ENCODE data around the gene MS4A3. TPM values are rescaled to one million over a fixed set of nuclear protein-coding genes. Genes with fewer than 3 reads are reported as not detected.
A peak's percentile ranks its signal among the peaks of the same experiment; 100 is the strongest.
"Not testable (repeated sequence)": the region's sequence is repeated elsewhere in the genome, so short reads cannot be mapped to it uniquely, and the experiment has no call there.

MS4A3 gene
- total and polyA plus RNA-seq, 3 experiments from 2014 or later, result 0.60 TPM; not detected in 2

- Histone ChIP-seq H3K27me3 (ENCODE audit: insufficient read depth, low read length, poor library complexity, severe bottlenecking) (no peaks in the 10 kb centered on the region), H3K9me3 (ENCODE audit: low read length) (no peaks in the 10 kb centered on the region), H3K4me3 (ENCODE audit: low read length) (no peak overlapping the region), H3K27ac (ENCODE audit: low read depth, low read length) (no peak overlapping the region), H3K36me3 (ENCODE audit: insufficient read depth, low read length) (no peaks in the 10 kb centered on the region), H3K4me1 (ENCODE audit: insufficient read depth, low read length) (no peaks in the 10 kb centered on the region)
- no peaks in the 10 kb centered on the region for H3K9me3 Mint-ChIP-seq
- no peaks in the 10 kb centered on the region for H3K4me1 Mint-ChIP-seq
- ChIA-PET CTCF (no interaction called here), POLR2A (no interaction called here)
- peaks cover 0 to 13% of the 10 kb centered on the region in 2 donors for H3K27me3 Mint-ChIP-seq
- H3K36me3 Mint-ChIP-seq, result no peaks in the 10 kb centered on the region
- H3K27ac Mint-ChIP-seq, result no peak overlapping the region
- DNase-seq, result no peak
- H3K4me3 Mint-ChIP-seq, result no peak overlapping the region
Observed at GRCh38 chr11:60098508-60098907, 42.0 kb downstream of the MS4A3 start.

GRCh38 chr11:60100516-60100915 lies 44.1 kb downstream of the MS4A3 start:
- H3K4me3 ChIP-seq (ENCODE audit: low read length), result no peak overlapping the region
- H3K27ac Mint-ChIP-seq, result no peak overlapping the region
- no peaks in the 10 kb centered on the region for H3K27me3 ChIP-seq (ENCODE audit: insufficient read depth, low read length, poor library complexity, severe bottlenecking)
- no peaks in the 10 kb centered on the region for H3K36me3 Mint-ChIP-seq
- no peak overlapping the region for H3K4me3 Mint-ChIP-seq
- DNase-seq, result no peak
- H3K4me1 ChIP-seq (ENCODE audit: insufficient read depth, low read length), result no peaks in the 10 kb centered on the region
- ChIA-PET CTCF (no interaction called here), POLR2A (no interaction called here)
- no peaks in the 10 kb centered on the region for H3K27me3 Mint-ChIP-seq
- H3K36me3 ChIP-seq (ENCODE audit: insufficient read depth, low read length), result no peaks in the 10 kb centered on the region
- H3K9me3 Mint-ChIP-seq, result no peaks in the 10 kb centered on the region
- H3K27ac ChIP-seq (ENCODE audit: low read depth, low read length), result no peak overlapping the region
- no peaks in the 10 kb centered on the region for H3K9me3 ChIP-seq (ENCODE audit: low read length)
- no peaks in the 10 kb centered on the region for H3K4me1 Mint-ChIP-seq

GRCh38 chr11:60101368-60101767 lies 44.9 kb downstream of the MS4A3 start:
- H3K36me3 ChIP-seq (ENCODE audit: insufficient read depth, low read length); POLR2A ChIA-PET; H3K4me3 Mint-ChIP-seq; CTCF ChIA-PET; DNase-seq; H3K4me1 ChIP-seq (ENCODE audit: insufficient read depth, low read length); H3K27me3 ChIP-seq (ENCODE audit: insufficient read depth, low read length, poor library complexity, severe bottlenecking); H3K9me3 ChIP-seq (ENCODE audit: low read length); H3K36me3 Mint-ChIP-seq; H3K4me1 Mint-ChIP-seq; H3K27ac ChIP-seq (ENCODE audit: low read depth, low read length); H3K4me3 ChIP-seq (ENCODE audit: low read length); H3K9me3 Mint-ChIP-seq; H3K27me3 Mint-ChIP-seq; H3K27ac Mint-ChIP-seq: not testable (repeated sequence)

- H3K27ac ChIP-seq (ENCODE audit: low read depth, low read length); H3K9me3 ChIP-seq (ENCODE audit: low read length); H3K27me3 ChIP-seq (ENCODE audit: insufficient read depth, low read length, poor library complexity, severe bottlenecking); POLR2A ChIA-PET; H3K4me3 Mint-ChIP-seq; DNase-seq; H3K27me3 Mint-ChIP-seq; H3K9me3 Mint-ChIP-seq; H3K4me3 ChIP-seq (ENCODE audit: low read length); H3K4me1 ChIP-seq (ENCODE audit: insufficient read depth, low read length); H3K36me3 ChIP-seq (ENCODE audit: insufficient read depth, low read length); H3K27ac Mint-ChIP-seq; H3K36me3 Mint-ChIP-seq; CTCF ChIA-PET; H3K4me1 Mint-ChIP-seq: not testable (repeated sequence)
Observed at GRCh38 chr11:60104471-60105115, 48.1 kb downstream of the MS4A3 start.

- H3K27ac Mint-ChIP-seq, result peak overlapping the region in 1 of 8 donors; percentile 61
- H3K4me3 ChIP-seq (ENCODE audit: low read length); H3K9me3 Mint-ChIP-seq; CTCF ChIA-PET; H3K36me3 ChIP-seq (ENCODE audit: insufficient read depth, low read length); H3K27me3 Mint-ChIP-seq; H3K4me3 Mint-ChIP-seq; POLR2A ChIA-PET; H3K36me3 Mint-ChIP-seq; H3K4me1 Mint-ChIP-seq; DNase-seq; H3K27me3 ChIP-seq (ENCODE audit: insufficient read depth, low read length, poor library complexity, severe bottlenecking); H3K27ac ChIP-seq (ENCODE audit: low read depth, low read length); H3K4me1 ChIP-seq (ENCODE audit: insufficient read depth, low read length); H3K9me3 ChIP-seq (ENCODE audit: low read length): not testable (repeated sequence)
Observed at GRCh38 chr11:60108631-60109030, 52.2 kb downstream of the MS4A3 start.

- ChIA-PET CTCF (no interaction called here), POLR2A (no interaction called here)
- H3K9me3 ChIP-seq (ENCODE audit: low read length), result no peaks in the 10 kb centered on the region
- Mint-ChIP-seq H3K4me1 (no peaks in the 10 kb centered on the region), H3K4me3 (no peak overlapping the region), H3K27ac (no peak overlapping the region), H3K36me3 (no peaks in the 10 kb centered on the region), H3K27me3 (peaks cover 4 to 15% of the 10 kb centered on the region in 2 donors), H3K9me3 (no peaks in the 10 kb centered on the region)
- no peak overlapping the region for H3K27ac ChIP-seq (ENCODE audit: low read depth, low read length)
- no peaks in the 10 kb centered on the region for H3K27me3 ChIP-seq (ENCODE audit: insufficient read depth, low read length, poor library complexity, severe bottlenecking)
- H3K4me1 ChIP-seq (ENCODE audit: insufficient read depth, low read length), result no peaks in the 10 kb centered on the region
- no peak overlapping the region for H3K4me3 ChIP-seq (ENCODE audit: low read length)
- no peak for DNase-seq
- H3K36me3 ChIP-seq (ENCODE audit: insufficient read depth, low read length), result no peaks in the 10 kb centered on the region
Observed at GRCh38 chr11:60111793-60112192, 55.3 kb downstream of the MS4A3 start.

GRCh38 chr11:60116996-60117790 lies 60.7 kb downstream of the MS4A3 start:
- Mint-ChIP-seq H3K27me3 (peaks cover 6 to 18% of the 10 kb centered on the region in 2 donors), H3K4me3 (no peak overlapping the region), H3K4me1 (no peaks in the 10 kb centered on the region), H3K9me3 (no peaks in the 10 kb centered on the region), H3K27ac (no peak overlapping the region), H3K36me3 (no peaks in the 10 kb centered on the region)
- no peaks in the 10 kb centered on the region for H3K9me3 ChIP-seq (ENCODE audit: low read length)
- no peak for DNase-seq
- H3K27ac ChIP-seq (ENCODE audit: low read depth, low read length), result no peak overlapping the region
- CTCF ChIA-PET, result no interaction called here
- H3K4me1 ChIP-seq (ENCODE audit: insufficient read depth, low read length), result no peaks in the 10 kb centered on the region
- POLR2A ChIA-PET, result no interaction called here
- no peaks in the 10 kb centered on the region for H3K27me3 ChIP-seq (ENCODE audit: insufficient read depth, low read length, poor library complexity, severe bottlenecking)
- no peak overlapping the region for H3K4me3 ChIP-seq (ENCODE audit: low read length)
- H3K36me3 ChIP-seq (ENCODE audit: insufficient read depth, low read length), result no peaks in the 10 kb centered on the region

GRCh38 chr11:60118338-60118737 lies 61.9 kb downstream of the MS4A3 start:
- Histone ChIP-seq H3K4me1 (ENCODE audit: insufficient read depth, low read length) (no peaks in the 10 kb centered on the region), H3K27ac (ENCODE audit: low read depth, low read length) (no peak overlapping the region), H3K9me3 (ENCODE audit: low read length) (no peaks in the 10 kb centered on the region), H3K36me3 (ENCODE audit: insufficient read depth, low read length) (no peaks in the 10 kb centered on the region), H3K27me3 (ENCODE audit: insufficient read depth, low read length, poor library complexity, severe bottlenecking) (no peaks in the 10 kb centered on the region), H3K4me3 (ENCODE audit: low read length) (no peak overlapping the region)
- ChIA-PET POLR2A (no interaction called here), CTCF (no interaction called here)
- Mint-ChIP-seq H3K27ac (no peak overlapping the region), H3K9me3 (no peaks in the 10 kb centered on the region), H3K27me3 (peaks cover 4 to 27% of the 10 kb centered on the region in 2 donors), H3K36me3 (no peaks in the 10 kb centered on the region), H3K4me1 (no peaks in the 10 kb centered on the region), H3K4me3 (no peak overlapping the region)
- no peak for DNase-seq
